ENCODE measurements around the gene HELZ2. TPM values are rescaled to one million over a fixed set of nuclear protein-coding genes. Genes with fewer than 3 reads are reported as not detected.

The HELZ2 gene
- total and polyA plus RNA-seq, 2 of the 4 experiments (the other 2 are of a cell fraction) = 4.7 to 10.6 TPM

DNA sequence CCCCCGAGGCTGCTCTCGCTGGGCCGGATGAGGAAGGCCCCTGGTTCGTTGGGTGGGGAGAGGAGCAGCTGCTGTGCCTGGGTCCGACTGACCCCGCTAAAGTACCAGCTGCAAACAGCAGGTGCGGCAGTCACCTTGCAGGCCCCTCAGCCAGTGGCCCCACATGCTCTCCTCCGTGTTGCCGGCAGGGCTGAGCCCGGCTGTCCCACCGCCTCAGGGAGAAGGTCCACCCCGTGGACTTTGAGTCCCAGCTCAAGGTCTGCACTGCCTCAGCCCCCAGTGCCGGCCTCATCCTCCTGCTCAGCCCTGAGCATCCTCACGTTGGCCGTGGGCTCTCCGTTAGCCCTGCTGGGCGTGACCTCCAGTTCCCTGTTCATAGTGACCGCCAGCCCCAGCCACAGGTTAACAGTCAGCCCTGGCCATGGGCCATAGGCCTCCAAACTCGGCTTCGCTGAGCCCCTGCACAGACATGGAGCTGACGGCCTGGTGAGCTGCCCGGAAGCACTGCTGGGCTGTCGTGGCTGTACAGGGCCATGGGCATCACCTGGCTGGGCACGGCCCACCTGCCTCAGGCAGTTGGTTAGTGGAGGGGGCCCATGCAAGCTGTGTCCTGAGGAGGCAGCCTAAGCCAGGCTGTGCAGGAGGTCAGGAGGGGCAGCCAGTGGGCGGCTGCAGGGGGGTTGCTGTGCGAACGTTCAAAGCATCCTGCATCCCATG, 29.6 kb downstream of the HELZ2 start:
- no peaks in the 10 kb centered on the region for H3K9me3 ChIP-seq (ENCODE audit: control insufficient read depth, insufficient read depth, low read length)
- no peak overlapping the region for H3K23ac ChIP-seq (ENCODE audit: low read depth, low read length)
- H2AK9ac ChIP-seq (replicated peaks; ENCODE audit: low read depth, low read length, poor library complexity) = peak overlapping the region; percentile 78
- TF ChIP-seq RFX5 (IDR thresholded peaks at IDR 0.05; ENCODE audit: low read depth, low read length) (no peak), CHD1 (IDR thresholded peaks at IDR 0.05; ENCODE audit: low read depth, low read length) (no peak), MAFK (IDR thresholded peaks at IDR 0.05; ENCODE audit: low read depth, low read length) (no peak), NFE2L2 (IDR thresholded peaks at IDR 0.05; ENCODE audit: low read depth, low read length) (no peak), RCOR1 (IDR thresholded peaks at IDR 0.05; ENCODE audit: insufficient replicate concordance, low read length) (no peak), USF2 (IDR thresholded peaks at IDR 0.05; ENCODE audit: low read depth, low read length) (no peak), SMC3 (IDR thresholded peaks at IDR 0.05; ENCODE audit: low read depth, low read length) (no peak), FOS (IDR thresholded peaks at IDR 0.05; ENCODE audit: low read depth, low read length) (no peak), CTCF (conservative IDR thresholded peaks at IDR 0.05; ENCODE audit: low read depth, low read length) (no peak), POLR2A (IDR thresholded peaks at IDR 0.05; ENCODE audit: low read depth, low read length) (no peak), MXI1 (IDR thresholded peaks at IDR 0.05; ENCODE audit: borderline replicate concordance, low read depth, low read length) (no peak), BHLHE40 (IDR thresholded peaks at IDR 0.05; ENCODE audit: low read depth, low read length) (no peak), ELK1 (IDR thresholded peaks at IDR 0.05; ENCODE audit: borderline replicate concordance, low read depth, low read length) (no peak), RAD21 (IDR thresholded peaks at IDR 0.05; ENCODE audit: low read length) (no peak), MAZ (IDR thresholded peaks at IDR 0.05; ENCODE audit: borderline replicate concordance, low read depth, low read length) (no peak)
- dilution Hi-C loops (cut with HindIII; ENCODE audit: low sequenced_read_pairs, unreplicated experiment) = no loop called here
- H3K27ac ChIP-seq (ENCODE audit: insufficient read depth, low read length) = no peak overlapping the region
- ATAC-seq (ENCODE audit: low read depth) = no peak
- no peak overlapping the region for H3K18ac ChIP-seq (ENCODE audit: low read depth, low read length)
- H3K79me1 ChIP-seq (ENCODE audit: low read depth in 1 of 2, low read length in 2 of 2) = no peaks in the 10 kb centered on the region
- peaks cover 35% of the 10 kb centered on the region for H3K27me3 ChIP-seq (ENCODE audit: control insufficient read depth, insufficient read depth, low read length)
- H3K4ac ChIP-seq (ENCODE audit: low read depth, low read length) = no peak overlapping the region
- H3K56ac ChIP-seq (ENCODE audit: extremely low read depth, insufficient read depth, low read length) = no peak overlapping the region
- H3K9ac ChIP-seq (ENCODE audit: low read depth, low read length) = no peak overlapping the region
- no peak overlapping the region for H2AK5ac ChIP-seq (ENCODE audit: low read depth, low read length)
- ChIA-PET CTCF (no interaction called here), POLR2A (ENCODE audit: unreplicated experiment) (no interaction called here)
- H2AFZ ChIP-seq (replicated peaks; ENCODE audit: low read length, poor library complexity) = peak overlapping the region; percentile 21
- no peak overlapping the region for H3K4me2 ChIP-seq (ENCODE audit: low read depth, low read length)
- H3K14ac ChIP-seq (replicated peaks; ENCODE audit: low read depth, low read length) = no peak overlapping the region
- peaks cover 3% of the 10 kb centered on the region; the same call in 1 of the 2 replicates for H3K4me1 ChIP-seq (ENCODE audit: control insufficient read depth, insufficient read depth, low read length)
- no peak overlapping the region for H4K8ac ChIP-seq (ENCODE audit: low read depth in 2 of 2, low read length in 2 of 2)
- H2BK120ac ChIP-seq (ENCODE audit: low read depth, low read length) = no peak overlapping the region
- no peak overlapping the region for H2BK15ac ChIP-seq (ENCODE audit: low read depth, low read length)
- H2BK20ac ChIP-seq (ENCODE audit: low read depth, low read length) = no peak overlapping the region
- WGBS, 2 experiments (ENCODE audit: extremely low coverage in 2 of 2, insufficient read length in 1 of 2) = 71% methylated on average over 15 of the region's 27 CpGs; no CpG with 5 or more reads in 1 of the 2 experiments
- no TSS peak for BruUV-seq (replicated peaks)
- no peak overlapping the region for H4K91ac ChIP-seq (ENCODE audit: insufficient read depth, low read depth, low read length)
- H3K9me1 ChIP-seq (ENCODE audit: insufficient read depth, low read length) = no peaks in the 10 kb centered on the region
- no peak overlapping the region for H2BK5ac ChIP-seq (ENCODE audit: low read depth, low read length, poor library complexity, severe bottlenecking)
- in situ Hi-C loops (cut with MboI; ENCODE audit: low sequenced_read_pairs) = no loop called here
- intact Hi-C loops (cut with micrococcal nuclease) = no loop called here
- H3K4me3 ChIP-seq (ENCODE audit: insufficient read depth, low read depth, low read length) = no peak overlapping the region
- no peaks in the 10 kb centered on the region for H4K20me1 ChIP-seq (ENCODE audit: insufficient read depth, low read length)
- H4K5ac ChIP-seq (ENCODE audit: low read depth, low read length) = no peak overlapping the region
- H3K36me3 ChIP-seq (ENCODE audit: control insufficient read depth, insufficient read depth, low read length) = no peaks in the 10 kb centered on the region
- no peak for DNase-seq
